Kidney epithelial cell (primary cell): ENCODE data around the gene PRPF6. TPM values are rescaled to one million over a fixed set of nuclear protein-coding genes. Genes with fewer than 3 reads are reported as not detected.

Experiments used
- DNase-seq: peaks from one replicate; pipeline ENCODE4 v3.0.0-alpha.2; 2010; ENCODE audit warnings: low read depth
- H3K27me3 ChIP-seq: 2 replicates; pipeline ENCODE4 v1.6.0; 2011; ENCODE audit warnings: low read length; ENCODE audit not compliant: control insufficient read depth, insufficient read depth
- H3K36me3 ChIP-seq: 2 replicates; pipeline ENCODE4 v1.5.1; 2011; ENCODE audit warnings: low read length; ENCODE audit not compliant: control insufficient read depth, insufficient read depth
- H3K4me3 ChIP-seq: 2 replicates; pipeline ENCODE4 v1.5.1; 2011; ENCODE audit warnings: low read depth, mild to moderate bottlenecking, control low read depth, low read length
- CTCF ChIP-seq: IDR thresholded peaks from 2 replicates; pipeline ENCODE4 v1.5.1; 2011; ENCODE audit warnings: mild to moderate bottlenecking, moderate library complexity, low read length, control low read depth, inconsistent platforms; ENCODE audit not compliant: insufficient read depth, poor library complexity, severe bottlenecking
- total RNA-seq: library from RNA; depleted of rRNA; stranded (reverse); fragments of >200 nt; gene quantifications from 2 replicates; pipeline ENCODE4 v1.2.3, GENCODE V29; 2015

The PRPF6 gene
- total RNA-seq, 1 donor from 2014 or later, result 78.5 TPM

DNA sequence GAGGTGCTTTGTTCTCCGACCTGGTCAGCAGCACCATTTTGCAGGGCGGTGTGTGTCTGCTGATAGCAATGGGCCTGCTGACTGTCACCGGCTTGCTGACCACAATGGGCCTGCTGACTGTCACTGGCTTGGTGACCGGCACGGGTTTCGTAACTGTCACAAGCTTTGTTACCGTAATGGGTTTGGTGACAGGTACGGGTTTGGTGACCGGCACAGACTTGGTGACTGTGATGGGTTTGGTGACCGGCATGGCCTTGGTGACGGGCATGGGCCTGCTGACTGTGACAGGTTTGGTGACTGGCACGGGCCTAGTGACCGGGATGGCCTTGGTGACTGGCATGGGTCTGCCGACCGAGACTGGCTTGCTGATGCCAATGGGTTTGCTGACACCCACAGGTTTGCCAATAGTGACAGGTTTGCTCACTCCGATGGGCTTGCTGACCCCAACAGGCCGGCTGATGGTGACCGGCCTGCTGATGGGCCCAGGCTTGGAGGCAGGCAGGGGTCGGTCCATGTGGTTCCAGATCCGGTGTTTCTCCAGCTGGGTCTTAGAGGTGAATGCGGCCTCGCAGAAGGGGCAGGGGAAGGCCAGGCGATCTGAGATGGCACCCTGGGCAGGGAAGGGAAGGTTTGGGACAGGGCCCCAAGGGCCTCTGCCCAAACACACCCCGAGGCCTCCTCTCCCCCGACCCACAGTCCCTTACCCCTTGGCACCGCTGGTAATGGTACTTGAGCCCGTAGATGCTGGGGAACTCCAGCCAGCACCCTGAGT, 14.6 kb upstream of the PRPF6 start:
- Histone ChIP-seq H3K4me3 (no peak overlapping the region), H3K36me3 (peaks cover 3% of the 10 kb centered on the region), H3K27me3 (no peaks in the 10 kb centered on the region)
- no peak for DNase-seq
- TF ChIP-seq CTCF, result no peak

- no peak for TF ChIP-seq CTCF
- Histone ChIP-seq H3K27me3 (no peaks in the 10 kb centered on the region), H3K36me3 (peaks cover 3% of the 10 kb centered on the region), H3K4me3 (no peak overlapping the region)
- no peak for DNase-seq
These were observed 14.0 kb upstream of the PRPF6 start for GRCh38 chr20:63966944-63967322.

DNA sequence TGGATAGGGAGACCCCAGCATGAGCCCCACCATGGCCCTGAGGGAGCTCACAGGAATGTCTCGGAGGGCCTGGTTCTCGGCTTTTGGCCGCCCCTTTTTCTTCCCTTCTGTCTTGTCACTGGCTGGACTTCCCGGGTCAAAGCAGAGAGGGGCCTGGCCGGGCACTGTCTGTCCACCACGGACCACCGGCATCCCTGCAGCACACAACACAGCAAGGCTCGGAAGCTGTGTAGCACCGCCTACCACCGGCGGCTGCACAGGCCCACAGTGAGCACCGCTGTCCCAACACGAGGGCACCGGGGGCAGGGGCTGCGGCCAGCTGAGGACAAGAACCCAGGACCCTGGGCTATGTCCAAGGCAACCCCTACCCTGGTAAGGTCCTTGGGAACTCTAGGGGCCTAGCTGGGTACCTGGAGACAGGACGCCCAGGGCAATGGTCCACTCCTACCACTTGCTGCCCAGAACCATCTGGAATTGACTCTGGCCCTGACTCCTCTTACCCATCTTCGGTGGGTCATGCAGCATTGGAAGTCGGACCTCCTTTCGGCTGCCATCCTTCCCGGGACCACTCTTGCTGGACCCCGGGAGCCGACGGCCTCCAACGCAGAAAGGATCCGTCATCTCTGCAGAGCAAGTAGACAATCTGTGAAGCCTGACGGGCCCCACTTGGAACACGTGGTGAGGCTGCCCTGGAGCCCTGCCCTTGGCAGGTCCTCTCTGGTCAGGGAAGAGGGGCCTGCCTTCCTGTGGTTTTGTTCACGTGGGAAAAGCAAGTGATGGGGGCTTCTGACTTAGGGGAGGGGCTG, 13.4 kb upstream of the PRPF6 start:
- Histone ChIP-seq H3K4me3 (no peak overlapping the region), H3K27me3 (no peaks in the 10 kb centered on the region), H3K36me3 (peaks cover 3% of the 10 kb centered on the region)
- no peak for DNase-seq
- TF ChIP-seq CTCF, result no peak

- no peak for TF ChIP-seq CTCF
- Histone ChIP-seq H3K4me3 (peak overlapping the region; percentile 51), H3K27me3 (no peaks in the 10 kb centered on the region), H3K36me3 (peaks cover 3% of the 10 kb centered on the region)
- DNase-seq, result no peak
These were observed 12.6 kb upstream of the PRPF6 start for GRCh38 chr20:63968136-63968927.

DNA sequence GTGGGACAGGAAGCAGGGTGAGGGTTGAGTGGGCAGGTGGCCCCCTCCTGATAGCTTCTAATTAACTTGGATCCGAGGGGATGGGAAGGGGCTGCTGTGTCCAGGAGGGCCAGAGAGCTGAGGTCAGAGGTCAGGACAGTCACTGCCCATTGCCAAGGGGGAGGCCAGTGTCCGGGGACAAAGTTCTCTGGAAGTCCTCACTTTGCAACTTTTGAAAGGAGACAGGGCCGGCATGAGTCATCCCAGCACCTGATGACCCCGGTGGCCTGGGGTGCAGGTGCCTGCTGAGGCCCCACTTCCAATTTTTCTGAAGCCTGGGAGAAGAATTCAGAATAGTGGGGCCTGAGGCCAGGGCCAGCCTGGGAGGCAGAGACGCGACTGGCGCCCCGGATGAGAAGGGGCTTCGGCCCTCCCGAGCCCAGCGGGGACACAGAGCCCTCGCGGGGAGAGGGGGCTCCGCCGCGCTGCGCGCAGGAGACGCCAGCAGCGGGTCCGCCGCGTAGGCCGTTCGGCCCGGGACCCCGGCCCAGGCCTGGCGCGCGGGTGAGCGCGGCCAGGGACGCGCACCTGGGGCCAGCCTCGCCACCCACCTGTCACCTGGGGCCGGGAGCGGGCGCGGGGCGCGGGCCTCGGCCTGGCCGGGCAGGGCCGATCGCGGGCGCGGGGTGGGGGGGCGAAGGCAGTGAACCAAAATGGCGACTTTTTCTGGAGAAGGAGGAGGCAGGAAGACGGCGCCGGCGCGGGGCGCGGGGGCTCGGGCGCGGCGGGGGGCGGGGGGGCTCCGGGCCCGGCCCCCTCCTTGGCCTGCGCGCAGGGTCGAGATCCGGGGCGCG, 11.8 kb upstream of the PRPF6 start:
- Histone ChIP-seq H3K36me3 (peaks cover 2% of the 10 kb centered on the region), H3K27me3 (no peaks in the 10 kb centered on the region), H3K4me3 (peak overlapping the region; percentile 51)
- DNase-seq, result no peak
- TF ChIP-seq CTCF, result no peak
